Uterus (tissue), 2 donors: Measurements from ENCODE around the gene PHF5A.

Experiments
- POLR2A ChIP-seq, 2 donors: fragments of 450-650 bp; IDR thresholded peaks; one replicate each; pipeline ENCODE4 v1.6.1; 2016; ENCODE audit warnings: antibody characterized with exemption in 2 of 2, mild to moderate bottlenecking in 1 of 2, moderate library complexity in 1 of 2
- TF ChIP-seq, protein P1 (sequence below), 4 experiments: fragments of 200-600 bp in 2 of 4; fragments of 450-650 bp in 2 of 4; sonication (generic) in 2 of 4; IDR thresholded peaks; one replicate each; pipeline ENCODE4 v1.5.1; 2016 to 2019; ENCODE audit warnings: antibody characterized with exemption in 4 of 4, mild to moderate bottlenecking in 2 of 4, moderate library complexity in 1 of 4

DNA sequence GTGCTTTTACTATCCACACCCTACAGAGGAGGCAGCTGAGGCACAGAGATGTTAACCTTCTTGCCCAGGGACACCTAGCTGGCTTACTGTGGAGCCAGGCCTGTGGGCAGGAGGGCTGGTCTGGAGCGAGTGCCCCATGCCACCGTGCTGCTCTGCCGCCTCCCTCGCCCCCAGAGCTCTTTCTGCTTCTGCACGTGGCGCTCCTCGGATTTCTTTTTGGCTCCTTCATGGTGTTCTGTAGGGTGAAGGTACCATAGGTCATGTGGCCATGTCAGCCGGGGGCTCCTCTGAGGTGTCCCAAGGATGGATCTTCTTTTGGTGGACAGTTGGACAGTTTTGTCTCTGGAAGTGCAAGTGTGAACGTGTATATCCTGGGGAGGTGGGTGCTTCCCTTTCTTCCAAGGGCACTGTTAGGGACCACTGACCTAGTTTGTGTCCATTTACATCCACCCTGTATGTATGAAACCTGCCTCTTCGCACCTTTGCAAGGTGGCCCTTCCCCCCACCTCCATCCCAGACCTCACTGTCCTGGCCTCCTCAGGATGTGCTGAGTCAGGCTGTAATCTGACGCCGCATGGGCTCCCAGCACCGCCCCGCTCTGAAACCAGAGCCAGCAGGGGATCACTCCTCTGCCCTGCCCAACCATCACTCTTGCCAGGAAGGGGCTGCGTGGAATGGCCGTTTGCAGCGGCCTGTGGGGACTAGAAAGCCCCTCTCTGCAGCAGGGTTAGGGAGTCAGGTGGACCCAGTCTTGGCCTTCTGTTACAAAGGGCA, 44.1 kb upstream of the PHF5A start:
- TF ChIP-seq, protein P1, sequence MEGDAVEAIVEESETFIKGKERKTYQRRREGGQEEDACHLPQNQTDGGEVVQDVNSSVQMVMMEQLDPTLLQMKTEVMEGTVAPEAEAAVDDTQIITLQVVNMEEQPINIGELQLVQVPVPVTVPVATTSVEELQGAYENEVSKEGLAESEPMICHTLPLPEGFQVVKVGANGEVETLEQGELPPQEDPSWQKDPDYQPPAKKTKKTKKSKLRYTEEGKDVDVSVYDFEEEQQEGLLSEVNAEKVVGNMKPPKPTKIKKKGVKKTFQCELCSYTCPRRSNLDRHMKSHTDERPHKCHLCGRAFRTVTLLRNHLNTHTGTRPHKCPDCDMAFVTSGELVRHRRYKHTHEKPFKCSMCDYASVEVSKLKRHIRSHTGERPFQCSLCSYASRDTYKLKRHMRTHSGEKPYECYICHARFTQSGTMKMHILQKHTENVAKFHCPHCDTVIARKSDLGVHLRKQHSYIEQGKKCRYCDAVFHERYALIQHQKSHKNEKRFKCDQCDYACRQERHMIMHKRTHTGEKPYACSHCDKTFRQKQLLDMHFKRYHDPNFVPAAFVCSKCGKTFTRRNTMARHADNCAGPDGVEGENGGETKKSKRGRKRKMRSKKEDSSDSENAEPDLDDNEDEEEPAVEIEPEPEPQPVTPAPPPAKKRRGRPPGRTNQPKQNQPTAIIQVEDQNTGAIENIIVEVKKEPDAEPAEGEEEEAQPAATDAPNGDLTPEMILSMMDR (IDR thresholded peaks at IDR 0.05), result no peak
- TF ChIP-seq POLR2A (IDR thresholded peaks at IDR 0.05), result no peak
